Activated CD8-positive, alpha-beta T cell treated with anti-CD3 and anti-CD28 coated beads for 36 hours (primary cell): ENCODE results near the gene NPY4R. TPM values are rescaled to one million over a fixed set of nuclear protein-coding genes. Genes with fewer than 3 reads are reported as not detected.
"Not testable (repeated sequence)": the region's sequence is repeated elsewhere in the genome, so short reads cannot be mapped to it uniquely, and the experiment has no call there.

ENCODE experiments used
- ATAC-seq: fragments of 200-7000 bp; cut with Tn5 transposase; one replicate; pipeline ENCODE4 v1.10.0; 2021; ENCODE audit warnings: mild to moderate bottlenecking, moderate library complexity
- CTCF ChIA-PET: fragments of 350-600 bp; sonication (Branson Sonifier 250); formaldehyde crosslinking; loops from one replicate; lab custom pipeline; 2021; ENCODE audit warnings: antibody characterized with exemption; lab: Charles Lee
- POLR2A ChIA-PET: fragments of 350-600 bp; sonication (Branson Sonifier 250); formaldehyde crosslinking; loops from one replicate; lab custom pipeline; 2021; ENCODE audit warnings: antibody characterized with exemption; lab: Charles Lee
- DNase-seq: peaks from one replicate; pipeline ENCODE4 v3.0.0-alpha.2; 2020
- H3K27ac Mint-ChIP-seq: one replicate; pipeline ENCODE4 v1.8.0; 2021; ENCODE audit warnings: mild to moderate bottlenecking, mixed read lengths
- H3K27me3 Mint-ChIP-seq: one replicate; pipeline ENCODE4 v1.8.0; 2021; ENCODE audit warnings: mixed read lengths
- H3K36me3 Mint-ChIP-seq: one replicate; pipeline ENCODE4 v1.8.0; 2021; ENCODE audit warnings: low read depth, mixed read lengths
- H3K4me1 Mint-ChIP-seq: one replicate; pipeline ENCODE4 v1.8.0; 2021; ENCODE audit warnings: low read depth, mixed read lengths
- H3K4me3 Mint-ChIP-seq: one replicate; pipeline ENCODE4 v1.8.0; 2021; ENCODE audit warnings: mild to moderate bottlenecking, moderate library complexity, mixed read lengths
- H3K9me3 Mint-ChIP-seq: one replicate; pipeline ENCODE4 v1.8.0; 2021; ENCODE audit warnings: mixed read lengths
- intact Hi-C: fragments of 100-400 bp; cut with micrococcal nuclease; formaldehyde crosslinking; loops from one replicate; pipeline ENCODE4 v1.10.0; 2022
- total RNA-seq, 2 experiments: library from RNA; stranded (reverse); gene quantifications; one replicate each; pipeline ENCODE4 v1.2.3, GENCODE V29; 2021

Gene NPY4R
- total RNA-seq, 2 experiments from 2014 or later, result not detected

DNA sequence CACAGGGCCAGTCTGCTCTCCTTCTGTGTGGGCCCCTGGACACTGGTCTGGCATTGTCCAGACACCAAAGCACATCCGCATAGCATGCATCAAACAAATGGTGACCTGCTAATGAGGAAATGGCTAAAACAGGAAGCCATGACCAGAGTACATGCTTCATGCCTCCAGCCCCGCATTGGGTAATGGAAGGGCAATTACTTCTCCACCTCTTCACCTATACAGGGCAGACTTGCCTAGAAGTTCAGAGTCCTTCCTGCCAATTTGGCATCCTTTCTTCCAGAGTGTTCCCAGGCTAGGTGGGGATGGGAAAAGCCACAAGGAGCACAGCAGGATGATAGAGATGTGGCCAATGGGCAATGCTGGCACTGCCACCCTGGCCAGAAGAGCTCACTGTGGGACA, 32.1 kb upstream of the NPY4R start:
- intact Hi-C loops, H3K27me3 Mint-ChIP-seq, ATAC-seq, H3K27ac Mint-ChIP-seq, H3K36me3 Mint-ChIP-seq, H3K9me3 Mint-ChIP-seq, POLR2A ChIA-PET, CTCF ChIA-PET, DNase-seq, H3K4me1 Mint-ChIP-seq, H3K4me3 Mint-ChIP-seq: not testable (repeated sequence)

- H3K9me3 Mint-ChIP-seq, H3K27ac Mint-ChIP-seq, POLR2A ChIA-PET, H3K36me3 Mint-ChIP-seq, ATAC-seq, H3K4me3 Mint-ChIP-seq, H3K4me1 Mint-ChIP-seq, intact Hi-C loops, CTCF ChIA-PET, DNase-seq, H3K27me3 Mint-ChIP-seq: not testable (repeated sequence)
Measured at GRCh38 chr10:46497401-46497800, 31.6 kb upstream of the NPY4R start.

GRCh38 chr10:46491364-46492114, 25.8 kb upstream of the NPY4R start:
- H3K27me3 Mint-ChIP-seq, ATAC-seq, CTCF ChIA-PET, POLR2A ChIA-PET, DNase-seq, H3K4me1 Mint-ChIP-seq, H3K36me3 Mint-ChIP-seq, H3K4me3 Mint-ChIP-seq, H3K27ac Mint-ChIP-seq, intact Hi-C loops, H3K9me3 Mint-ChIP-seq: not testable (repeated sequence)

GRCh38 chr10:46490285-46490684, 24.5 kb upstream of the NPY4R start:
- H3K4me3 Mint-ChIP-seq, intact Hi-C loops, POLR2A ChIA-PET, ATAC-seq, CTCF ChIA-PET, H3K27me3 Mint-ChIP-seq, DNase-seq, H3K27ac Mint-ChIP-seq, H3K4me1 Mint-ChIP-seq, H3K36me3 Mint-ChIP-seq, H3K9me3 Mint-ChIP-seq: not testable (repeated sequence)

DNA sequence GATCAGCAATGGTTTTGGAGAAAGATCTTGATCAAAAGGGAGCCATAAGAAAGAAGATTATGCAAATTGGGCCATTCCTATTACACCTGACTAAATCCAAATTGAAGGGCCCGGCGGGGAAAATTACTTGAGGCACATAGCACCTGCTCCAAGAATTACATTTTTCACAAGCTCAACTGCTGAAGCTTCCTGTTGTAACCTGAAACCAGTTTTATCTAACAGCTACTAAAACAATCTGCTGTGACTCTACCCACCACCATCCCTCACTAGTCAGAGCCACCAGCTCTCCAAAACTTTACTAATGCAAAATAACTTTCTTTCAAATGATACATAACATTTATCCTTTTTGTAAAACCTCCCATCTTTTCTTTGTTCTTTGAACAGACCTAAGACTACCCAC, 20.7 kb upstream of the NPY4R start:
- CTCF ChIA-PET, intact Hi-C loops, POLR2A ChIA-PET, H3K27me3 Mint-ChIP-seq, H3K4me1 Mint-ChIP-seq, H3K36me3 Mint-ChIP-seq, H3K27ac Mint-ChIP-seq, DNase-seq, H3K4me3 Mint-ChIP-seq, ATAC-seq, H3K9me3 Mint-ChIP-seq: not testable (repeated sequence)

DNA sequence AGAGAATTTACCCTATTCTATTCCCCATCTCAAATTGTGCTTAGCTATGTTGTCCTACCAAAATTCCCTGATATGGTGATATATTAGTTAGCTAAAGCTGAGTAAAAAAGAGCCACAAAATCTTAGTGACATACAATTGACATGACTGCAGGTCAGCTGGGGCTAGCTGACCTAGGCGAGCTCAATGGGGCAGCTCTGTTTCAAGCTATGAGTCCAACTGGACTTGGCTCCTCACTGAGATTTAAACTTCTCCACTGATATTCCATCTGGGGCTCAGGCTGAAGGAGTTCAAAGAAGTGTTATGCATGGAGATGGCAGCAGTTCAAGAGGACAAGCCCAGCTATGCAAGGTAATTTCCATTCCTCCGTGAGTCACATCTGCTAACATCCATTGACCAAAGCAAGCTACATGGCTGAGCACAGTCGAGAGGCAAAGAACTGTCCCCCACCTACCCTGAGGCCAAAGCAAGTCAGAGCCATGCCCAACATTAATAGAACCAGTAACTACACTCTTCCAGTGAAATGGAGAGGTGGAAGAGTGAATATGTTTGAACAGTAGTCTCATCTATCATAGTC, 9.1 kb upstream of the NPY4R start:
- DNase-seq, H3K36me3 Mint-ChIP-seq, POLR2A ChIA-PET, H3K27ac Mint-ChIP-seq, ATAC-seq, H3K9me3 Mint-ChIP-seq, H3K4me3 Mint-ChIP-seq, H3K4me1 Mint-ChIP-seq, H3K27me3 Mint-ChIP-seq, intact Hi-C loops, CTCF ChIA-PET: not testable (repeated sequence)

GRCh38 chr10:46473758-46474157, 8.0 kb upstream of the NPY4R start:
- CTCF ChIA-PET, ATAC-seq, DNase-seq, POLR2A ChIA-PET, H3K9me3 Mint-ChIP-seq, intact Hi-C loops, H3K4me3 Mint-ChIP-seq, H3K27ac Mint-ChIP-seq, H3K27me3 Mint-ChIP-seq, H3K4me1 Mint-ChIP-seq, H3K36me3 Mint-ChIP-seq: not testable (repeated sequence)

DNA sequence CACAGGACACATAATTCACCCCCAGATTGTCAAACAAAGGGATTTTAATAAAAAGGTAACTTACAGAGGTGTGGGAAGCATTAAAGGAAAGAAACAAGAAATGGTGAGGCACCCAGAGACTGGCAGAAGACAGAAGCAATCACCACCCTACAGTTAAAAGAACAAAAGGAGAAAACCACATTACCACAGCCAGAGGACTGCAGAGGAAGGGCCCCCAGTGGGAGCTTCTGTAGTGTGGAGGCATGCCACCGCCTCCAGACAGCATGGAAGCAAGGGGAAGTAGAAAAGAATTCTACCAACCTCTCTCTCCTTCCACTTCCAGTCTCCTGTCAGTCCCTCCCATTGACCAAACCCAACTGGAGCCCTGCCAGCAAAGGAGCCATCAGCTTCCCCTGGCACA, 4.4 kb upstream of the NPY4R start:
- intact Hi-C loops, ATAC-seq, H3K27ac Mint-ChIP-seq, H3K4me3 Mint-ChIP-seq, H3K9me3 Mint-ChIP-seq, H3K4me1 Mint-ChIP-seq, DNase-seq, CTCF ChIA-PET, H3K36me3 Mint-ChIP-seq, H3K27me3 Mint-ChIP-seq, POLR2A ChIA-PET: not testable (repeated sequence)

- H3K36me3 Mint-ChIP-seq, DNase-seq, H3K27ac Mint-ChIP-seq, CTCF ChIA-PET, POLR2A ChIA-PET, H3K9me3 Mint-ChIP-seq, intact Hi-C loops, ATAC-seq, H3K27me3 Mint-ChIP-seq, H3K4me3 Mint-ChIP-seq, H3K4me1 Mint-ChIP-seq: not testable (repeated sequence)
Measured at GRCh38 chr10:46468119-46468809, 2.5 kb upstream of the NPY4R start.

DNA sequence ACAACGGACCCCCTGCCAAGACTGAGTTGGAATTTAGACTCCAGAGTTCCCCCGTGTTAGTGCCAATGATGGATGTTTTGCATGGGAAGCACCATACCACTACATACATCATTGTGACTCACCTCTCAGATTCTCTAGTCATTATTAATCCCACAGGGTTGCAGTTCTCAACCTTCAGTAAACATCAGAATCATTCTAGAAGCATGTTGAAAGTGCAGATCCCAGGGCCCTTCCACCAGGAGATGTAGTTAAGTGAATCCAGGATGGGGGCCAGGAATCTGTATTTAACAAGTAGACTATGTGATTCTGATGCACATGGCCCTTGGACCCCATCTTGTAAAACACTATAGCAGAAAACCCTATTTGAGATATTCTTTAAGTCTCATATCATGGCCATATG, 2.1 kb downstream of the NPY4R start:
- H3K36me3 Mint-ChIP-seq, CTCF ChIA-PET, intact Hi-C loops, POLR2A ChIA-PET, ATAC-seq, H3K4me3 Mint-ChIP-seq, H3K27ac Mint-ChIP-seq, H3K27me3 Mint-ChIP-seq, H3K4me1 Mint-ChIP-seq, DNase-seq, H3K9me3 Mint-ChIP-seq: not testable (repeated sequence)

- intact Hi-C loops, ATAC-seq, H3K27ac Mint-ChIP-seq, POLR2A ChIA-PET, H3K9me3 Mint-ChIP-seq, H3K36me3 Mint-ChIP-seq, H3K27me3 Mint-ChIP-seq, H3K4me3 Mint-ChIP-seq, CTCF ChIA-PET, DNase-seq, H3K4me1 Mint-ChIP-seq: not testable (repeated sequence)
Measured at GRCh38 chr10:46462276-46462675, 3.5 kb downstream of the NPY4R start.

- intact Hi-C loops, POLR2A ChIA-PET, H3K36me3 Mint-ChIP-seq, CTCF ChIA-PET, H3K9me3 Mint-ChIP-seq, H3K4me3 Mint-ChIP-seq, H3K27me3 Mint-ChIP-seq, H3K4me1 Mint-ChIP-seq, DNase-seq, H3K27ac Mint-ChIP-seq, ATAC-seq: not testable (repeated sequence)
Measured at GRCh38 chr10:46459579-46459978, 6.2 kb downstream of the NPY4R start.
